Immature natural killer cell (primary cell): ENCODE data around the gene HES4. TPM values are rescaled to one million over a fixed set of nuclear protein-coding genes. Genes with fewer than 3 reads are reported as not detected.
"Not testable (repeated sequence)": the region's sequence is repeated elsewhere in the genome, so short reads cannot be mapped to it uniquely, and the experiment has no call there.

Source experiments
- DNase-seq, 3 donors: peaks; one replicate each; pipeline ENCODE4 v3.0.0; 2022; ENCODE audit warnings: mixed read lengths in 1 of 3
- H3K27ac Mint-ChIP-seq, 6 donors: one replicate each; pipeline ENCODE4 v1.8.0; 2020; ENCODE audit warnings: mixed read lengths in 6 of 6, mild to moderate bottlenecking in 5 of 6, inconsistent platforms in 4 of 6, moderate library complexity in 3 of 6
- H3K27me3 Mint-ChIP-seq, 3 donors: one replicate each; pipeline ENCODE4 v1.8.0; 2020 to 2021; ENCODE audit warnings: low read depth in 3 of 3, mild to moderate bottlenecking in 3 of 3, mixed read lengths in 3 of 3, moderate library complexity in 3 of 3, inconsistent platforms in 1 of 3
- H3K36me3 Mint-ChIP-seq, 3 donors: one replicate each; pipeline ENCODE4 v1.8.0; 2020; ENCODE audit warnings: mixed read lengths in 3 of 3, inconsistent platforms in 2 of 3, mild to moderate bottlenecking in 2 of 3
- H3K4me1 Mint-ChIP-seq, 2 donors: one replicate each; pipeline ENCODE4 v1.8.0; 2020; ENCODE audit warnings: inconsistent platforms in 2 of 2, mild to moderate bottlenecking in 2 of 2, mixed read lengths in 2 of 2, moderate library complexity in 1 of 2
- H3K4me3 Mint-ChIP-seq, 5 donors: one replicate each; pipeline ENCODE4 v1.8.0; 2020; ENCODE audit warnings: mild to moderate bottlenecking in 5 of 5, mixed read lengths in 5 of 5, inconsistent platforms in 3 of 5, moderate library complexity in 3 of 5
- H3K9me3 Mint-ChIP-seq, 6 donors: one replicate each; pipeline ENCODE4 v1.8.0; 2020; ENCODE audit warnings: mild to moderate bottlenecking in 6 of 6, mixed read lengths in 6 of 6, inconsistent platforms in 4 of 6, moderate library complexity in 3 of 6
- polyA plus RNA-seq, 3 donors: library from polyadenylated mRNA; unstranded; fragments of 300-500 nt; fragmentation: Illumina TruSeq; gene quantifications; one replicate each; pipeline ENCODE4 v1.2.3, GENCODE V29; 2021

HES4 gene
- polyA plus RNA-seq, 3 donors from 2014 or later, result 2.3 to 7.7 (median 2.4) TPM

GRCh38 chr1:1019122-1019999 is 19.5 kb upstream of the HES4 start:
- H3K9me3 Mint-ChIP-seq, result no peaks in the 10 kb centered on the region
- peaks cover 2 to 7% (median 4%) of the 10 kb centered on the region in 3 donors for H3K27me3 Mint-ChIP-seq
- peaks cover 15 to 20% of the 10 kb centered on the region in 2 donors for H3K4me1 Mint-ChIP-seq
- peak overlapping the region in 1 of 6 donors; percentile 68 for H3K27ac Mint-ChIP-seq
- H3K36me3 Mint-ChIP-seq, result peaks cover 0 to 4% (median 0%) of the 10 kb centered on the region in 3 donors
- DNase-seq, result peak; percentile 78 to 82 (median 80)
- H3K4me3 Mint-ChIP-seq, result peak overlapping the region; percentile 40 to 69 (median 55)

GRCh38 chr1:1018321-1018685 is 18.4 kb upstream of the HES4 start:
- H3K4me1 Mint-ChIP-seq, result peaks cover 25 to 27% of the 10 kb centered on the region in 2 donors
- H3K36me3 Mint-ChIP-seq, H3K4me3 Mint-ChIP-seq, H3K9me3 Mint-ChIP-seq, H3K27ac Mint-ChIP-seq, DNase-seq: not testable (repeated sequence)
- peaks cover 4 to 10% (median 6%) of the 10 kb centered on the region in 3 donors for H3K27me3 Mint-ChIP-seq

GRCh38 chr1:1017397-1018320 is 17.8 kb upstream of the HES4 start:
- Mint-ChIP-seq H3K27ac (peak overlapping the region in 4 of 6 donors; percentile 20 to 55 (median 46)), H3K4me1 (peaks cover 30 to 32% of the 10 kb centered on the region in 2 donors), H3K27me3 (peaks cover 4 to 13% (median 8%) of the 10 kb centered on the region in 3 donors), H3K4me3 (peak overlapping the region in 3 of 5 donors; percentile 33 to 61 (median 55))
- DNase-seq, H3K9me3 Mint-ChIP-seq, H3K36me3 Mint-ChIP-seq: not testable (repeated sequence)

- Mint-ChIP-seq H3K4me3 (peak overlapping the region in 4 of 5 donors; percentile 94 to 98 (median 96)), H3K4me1 (peaks cover 34 to 35% of the 10 kb centered on the region in 2 donors), H3K36me3 (peaks cover 0 to 4% (median 0%) of the 10 kb centered on the region in 3 donors), H3K27me3 (peaks cover 0 to 14% (median 8%) of the 10 kb centered on the region in 3 donors), H3K27ac (peak overlapping the region; percentile 57 to 99 (median 97)), H3K9me3 (no peaks in the 10 kb centered on the region)
- no peak for DNase-seq
These were observed 15.1 kb upstream of the HES4 start for GRCh38 chr1:1014799-1015681.

- H3K4me1 Mint-ChIP-seq, result peaks cover 37 to 38% of the 10 kb centered on the region in 2 donors
- H3K36me3 Mint-ChIP-seq, result peaks cover 0 to 4% (median 0%) of the 10 kb centered on the region in 3 donors
- no peaks in the 10 kb centered on the region for H3K9me3 Mint-ChIP-seq
- peak overlapping the region; percentile 92 to 98 (median 95) for H3K4me3 Mint-ChIP-seq
- H3K27me3 Mint-ChIP-seq, result peaks cover 0 to 16% (median 8%) of the 10 kb centered on the region in 3 donors
- peak overlapping the region; percentile 94 to 99 (median 98) for H3K27ac Mint-ChIP-seq
- no peak for DNase-seq
These were observed 14.2 kb upstream of the HES4 start for GRCh38 chr1:1013922-1014648.

GRCh38 chr1:1013105-1013921 is 13.4 kb upstream of the HES4 start, which contains the start of gene ISG15:
Gene ISG15, plus strand, starts transcription at chr1:1013497. Its CDS starts 77 bp downstream, at chr1:1013574.
- H3K36me3 Mint-ChIP-seq, result peaks cover 0 to 4% (median 0%) of the 10 kb centered on the region in 3 donors
- no peaks in the 10 kb centered on the region for H3K9me3 Mint-ChIP-seq
- peaks cover 0 to 16% (median 8%) of the 10 kb centered on the region in 3 donors for H3K27me3 Mint-ChIP-seq
- peak; percentile 87 to 90 (median 89) for DNase-seq
- peak within 1 kb of the TSS; percentile 94 to 99 (median 98) for H3K27ac Mint-ChIP-seq
- peaks cover 39 to 43% of the 10 kb centered on the region in 2 donors for H3K4me1 Mint-ChIP-seq
- peak within 1 kb of the TSS; percentile 92 to 98 (median 95) for H3K4me3 Mint-ChIP-seq

GRCh38 chr1:1012736-1013104 is 12.8 kb upstream of the HES4 start:
- Mint-ChIP-seq H3K27me3 (peaks cover 0 to 16% (median 8%) of the 10 kb centered on the region in 3 donors), H3K27ac (peak overlapping the region; percentile 94 to 99 (median 98)), H3K4me3 (peak overlapping the region; percentile 92 to 98 (median 95)), H3K4me1 (peaks cover 43% of the 10 kb centered on the region in 2 donors)
- DNase-seq, H3K36me3 Mint-ChIP-seq, H3K9me3 Mint-ChIP-seq: not testable (repeated sequence)

GRCh38 chr1:1011396-1011949 is 11.6 kb upstream of the HES4 start:
- Mint-ChIP-seq H3K4me1 (peaks cover 36 to 38% of the 10 kb centered on the region in 2 donors), H3K27ac (peak overlapping the region in 5 of 6 donors; percentile 7 to 98 (median 21)), H3K36me3 (no peaks in the 10 kb centered on the region), H3K4me3 (peak overlapping the region in 3 of 5 donors; percentile 25 to 51 (median 33)), H3K9me3 (no peaks in the 10 kb centered on the region), H3K27me3 (peaks cover 0 to 18% (median 8%) of the 10 kb centered on the region in 3 donors)
- DNase-seq, result no peak

GRCh38 chr1:1010131-1010530 is 10.2 kb upstream of the HES4 start:
- peaks cover 2 to 18% (median 6%) of the 10 kb centered on the region in 3 donors for H3K27me3 Mint-ChIP-seq
- not testable (repeated sequence) for H3K4me3 Mint-ChIP-seq, H3K27ac Mint-ChIP-seq, H3K9me3 Mint-ChIP-seq, DNase-seq, H3K36me3 Mint-ChIP-seq
- H3K4me1 Mint-ChIP-seq, result peaks cover 39 to 40% of the 10 kb centered on the region in 2 donors

GRCh38 chr1:1006305-1007159 is 6.6 kb upstream of the HES4 start:
- H3K4me1 Mint-ChIP-seq, result peaks cover 20 to 27% of the 10 kb centered on the region in 2 donors
- no peaks in the 10 kb centered on the region for H3K9me3 Mint-ChIP-seq
- DNase-seq, result no peak
- H3K36me3 Mint-ChIP-seq, result peaks cover 0 to 4% (median 0%) of the 10 kb centered on the region in 3 donors
- H3K4me3 Mint-ChIP-seq, result no peak overlapping the region
- H3K27ac Mint-ChIP-seq, result no peak overlapping the region
- H3K27me3 Mint-ChIP-seq, result peaks cover 4 to 17% (median 13%) of the 10 kb centered on the region in 3 donors
